GM18520 (cell line): ENCODE data around the gene SHROOM4.

Source experiments
- ATAC-seq: cut with Tn5 transposase; IDR thresholded peaks from one replicate; pipeline ENCODE4 v1.9.1; 2021; ENCODE audit not compliant: unreplicated experiment

SHROOM4 gene

GRCh38 chrX:50779694-50780093, 34.3 kb downstream of the SHROOM4 start:
- ATAC-seq, result no peak

- no peak for ATAC-seq
Observed at GRCh38 chrX:50778272-50778671, 35.7 kb downstream of the SHROOM4 start.

- ATAC-seq, result no peak
Observed at GRCh38 chrX:50776248-50776647, 37.7 kb downstream of the SHROOM4 start.

- ATAC-seq, result no peak
Observed at GRCh38 chrX:50771382-50771781, 42.6 kb downstream of the SHROOM4 start.

GRCh38 chrX:50770702-50771101, 43.3 kb downstream of the SHROOM4 start:
- no peak for ATAC-seq

GRCh38 chrX:50769389-50770063, 44.5 kb downstream of the SHROOM4 start:
- no peak for ATAC-seq

- no peak for ATAC-seq
Observed at GRCh38 chrX:50768801-50769200, 45.2 kb downstream of the SHROOM4 start.

GRCh38 chrX:50765986-50766385, 48.0 kb downstream of the SHROOM4 start:
- ATAC-seq, result no peak

- ATAC-seq, result no peak
Observed at GRCh38 chrX:50762578-50762977, 51.4 kb downstream of the SHROOM4 start.

GRCh38 chrX:50756276-50756675, 57.7 kb downstream of the SHROOM4 start:
- ATAC-seq, result no peak

- ATAC-seq, result no peak
Observed at GRCh38 chrX:50751091-50751490, 62.9 kb downstream of the SHROOM4 start.

GRCh38 chrX:50747471-50747900, 66.5 kb downstream of the SHROOM4 start:
- ATAC-seq, result no peak

- no peak for ATAC-seq
Observed at GRCh38 chrX:50736656-50737055, 77.3 kb downstream of the SHROOM4 start.

- no peak for ATAC-seq
Observed at GRCh38 chrX:50726296-50726695, 87.7 kb downstream of the SHROOM4 start.

- no peak for ATAC-seq
Observed at GRCh38 chrX:50725310-50725709, 88.7 kb downstream of the SHROOM4 start.

GRCh38 chrX:50723006-50723405, 91.0 kb downstream of the SHROOM4 start:
- ATAC-seq, result no peak

- ATAC-seq, result no peak
Observed at GRCh38 chrX:50721764-50722521, 92.1 kb downstream of the SHROOM4 start.

- no peak for ATAC-seq
Observed at GRCh38 chrX:50719614-50720013, 94.4 kb downstream of the SHROOM4 start.

GRCh38 chrX:50718776-50719175, 95.2 kb downstream of the SHROOM4 start:
- no peak for ATAC-seq

- ATAC-seq, result no peak
Observed at GRCh38 chrX:50716706-50717105, 97.3 kb downstream of the SHROOM4 start.

GRCh38 chrX:50712777-50713176, 101.2 kb downstream of the SHROOM4 start:
- ATAC-seq, result no peak

GRCh38 chrX:50711907-50712306, 102.1 kb downstream of the SHROOM4 start:
- ATAC-seq, result no peak
